Keratinocyte (primary cell): ENCODE data around the gene RERE. TPM values are rescaled to one million over a fixed set of nuclear protein-coding genes. Genes with fewer than 3 reads are reported as not detected.

Source experiments
- DNase-seq: peaks from one replicate; pipeline ENCODE4 v3.0.0-alpha.2; 2011; ENCODE audit warnings: low read depth, missing footprints, low spot score
- FAIRE-seq: peaks from 2 replicates; lab custom pipeline; 2011; peaks lifted over from hg19 to GRCh38; lab: Jason Lieb, UNC
- H2AFZ ChIP-seq: 2 replicates; pipeline ENCODE4 v1.6.0; 2012; ENCODE audit warnings: low read length, control low read depth, inconsistent platforms; ENCODE audit not compliant: control insufficient read depth
- H3K27ac ChIP-seq: 2 replicates; pipeline ENCODE4 v1.5.1; 2011; ENCODE audit warnings: low read length; ENCODE audit not compliant: control insufficient read depth, insufficient read depth
- H3K27me3 ChIP-seq: 3 replicates; pipeline ENCODE4 v1.6.0; 2011; ENCODE audit warnings: low read length; ENCODE audit not compliant: control insufficient read depth, insufficient read depth; ENCODE audit errors: extremely low read depth
- H3K36me3 ChIP-seq, 2 experiments: 2 replicates in 1 of 2; 3 replicates in 1 of 2; pipeline ENCODE4 v1.5.1; 2011; ENCODE audit warnings: low read length in 2 of 2, mild to moderate bottlenecking in 1 of 2; ENCODE audit not compliant: control insufficient read depth in 2 of 2, insufficient read depth in 2 of 2; ENCODE audit errors: extremely low read depth in 1 of 2
- H3K4me1 ChIP-seq: 3 replicates; pipeline ENCODE4 v1.5.1; 2011; ENCODE audit warnings: low read length; ENCODE audit not compliant: control insufficient read depth, insufficient read depth; ENCODE audit errors: extremely low read depth
- H3K4me2 ChIP-seq: 3 replicates; pipeline ENCODE4 v1.6.0; 2011; ENCODE audit warnings: low read depth, low read length; ENCODE audit not compliant: control insufficient read depth, insufficient read depth; ENCODE audit errors: extremely low read depth
- H3K4me3 ChIP-seq, 3 experiments: fragments of 200-600 bp in 1 of 3; sonication (generic) in 1 of 3; 2 replicates in 2 of 3; 3 replicates in 1 of 3; pipeline ENCODE4 v1.5.1; 2011 to 2016; ENCODE audit warnings: low read length in 3 of 3, mild to moderate bottlenecking in 3 of 3, control low read depth in 2 of 3, inconsistent platforms in 1 of 3, low read depth in 1 of 3, mixed read lengths in 1 of 3, mixed run types in 1 of 3, moderate library complexity in 1 of 3; ENCODE audit not compliant: control insufficient read depth in 2 of 3, insufficient read depth in 2 of 3; ENCODE audit errors: extremely low read depth in 1 of 3
- H3K79me2 ChIP-seq: 2 replicates; pipeline ENCODE4 v1.6.0; 2012; ENCODE audit warnings: low read length; ENCODE audit not compliant: control insufficient read depth, insufficient read depth
- H3K9ac ChIP-seq: 3 replicates; pipeline ENCODE4 v1.6.0; 2011; ENCODE audit warnings: low read length; ENCODE audit not compliant: control insufficient read depth, insufficient read depth; ENCODE audit errors: extremely low read depth
- H3K9me1 ChIP-seq: 3 replicates; pipeline ENCODE4 v1.6.0; 2011; ENCODE audit warnings: low read length; ENCODE audit not compliant: control insufficient read depth, insufficient read depth; ENCODE audit errors: extremely low read depth
- H3K9me3 ChIP-seq: 2 replicates; pipeline ENCODE4 v1.5.1; 2012; ENCODE audit warnings: low read depth, low read length; ENCODE audit not compliant: control insufficient read depth
- H4K20me1 ChIP-seq: 3 replicates; pipeline ENCODE4 v1.6.0; 2011; ENCODE audit warnings: low read length; ENCODE audit not compliant: control insufficient read depth, insufficient read depth; ENCODE audit errors: extremely low read depth
- EZH2 ChIP-seq: IDR thresholded peaks from one replicate; pipeline ENCODE4 v1.6.1; 2012; ENCODE audit warnings: inconsistent platforms, mild to moderate bottlenecking, low read length, moderate library complexity
- dilution Hi-C: fragments of 300-500 bp; cut with MboI; formaldehyde crosslinking; loops from one replicate; pipeline ENCODE4 v1.7.0; 2020; ENCODE audit warnings: low sequenced_read_pairs; ENCODE audit not compliant: extremely low pct_ligation_motif_present
- polyA plus RNA-seq, 5 experiments: library from polyadenylated mRNA; depleted of rRNA in 3 of 5; stranded (reverse) in 3 of 5; stranded (forward) in 1 of 5; unstranded in 1 of 5; fragments of >200 nt; gene quantifications; 1 replicate in 1 of 5; 2 replicates in 3 of 5; 3 replicates in 1 of 5; pipeline versions ENCODE4 v1.2.1 to v1.2.3, GENCODE V29; 2011 to 2012; ENCODE audit warnings: missing spikeins in 2 of 5, low read depth in 1 of 5, low replicate concordance in 1 of 5
- TF ChIP-seq, protein P1 (sequence below), 3 experiments: IDR thresholded peaks in 1 of 3; conservative IDR thresholded peaks in 1 of 3; optimal IDR thresholded peaks in 1 of 3; 2 replicates in 2 of 3; 3 replicates in 1 of 3; pipeline versions ENCODE3 to v1.5.1; 2011; ENCODE audit warnings: low read length in 3 of 3, mild to moderate bottlenecking in 3 of 3, moderate library complexity in 2 of 3, control low read depth in 1 of 3, inconsistent platforms in 1 of 3; ENCODE audit not compliant: insufficient read depth in 2 of 3; ENCODE audit errors: extremely low read depth in 1 of 3

RERE gene
- polyA plus RNA-seq, 1 donor (not counting 4 experiments of a cell fraction or from before 2014, with no cell fraction given) = 3.8 TPM

DNA sequence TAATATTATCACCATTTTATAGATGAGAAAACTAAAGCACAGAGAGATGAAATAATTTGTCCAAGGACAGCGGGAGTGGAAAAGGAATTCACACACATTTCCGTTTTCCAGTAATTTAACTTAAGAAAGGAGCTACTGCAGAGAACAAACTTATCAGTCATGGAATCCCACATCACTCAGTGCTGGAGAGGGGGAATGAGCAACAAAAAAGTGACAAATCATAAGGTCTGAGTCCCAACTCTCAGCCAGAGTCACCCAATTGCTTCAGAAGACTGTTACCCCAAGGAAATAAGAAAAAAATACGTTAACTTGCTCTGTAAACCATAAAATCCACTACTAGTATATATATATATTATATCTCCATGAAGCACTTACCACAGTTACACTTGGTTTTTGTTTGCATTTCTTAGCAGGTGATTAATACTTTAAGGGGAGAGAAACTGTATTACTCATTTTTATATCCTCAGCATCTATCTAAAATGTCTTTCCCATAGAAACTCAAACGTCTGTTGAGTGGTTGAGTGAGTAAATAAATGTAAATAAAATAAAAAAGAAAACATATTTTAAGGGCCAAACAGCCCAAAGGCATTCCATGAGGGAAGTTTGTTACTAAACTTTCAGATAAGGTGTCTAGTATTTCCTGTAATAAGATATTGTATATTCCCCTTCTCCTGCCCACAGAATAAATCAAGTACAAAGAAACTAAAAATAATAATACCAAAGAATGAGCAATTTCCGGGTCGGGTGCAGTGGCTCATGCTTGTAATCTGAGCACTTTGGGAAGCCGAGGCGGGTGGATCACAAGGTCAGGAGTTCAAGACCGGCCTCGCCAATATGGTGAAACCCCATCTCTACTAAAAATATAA is 422.8 kb downstream of the RERE start:
- peaks cover 22% of the 10 kb centered on the region for H3K4me1 ChIP-seq
- no peak overlapping the region for H3K4me3 ChIP-seq
- no peak overlapping the region for H2AFZ ChIP-seq
- H3K9me3 ChIP-seq = no peaks in the 10 kb centered on the region
- TF ChIP-seq, protein P1, sequence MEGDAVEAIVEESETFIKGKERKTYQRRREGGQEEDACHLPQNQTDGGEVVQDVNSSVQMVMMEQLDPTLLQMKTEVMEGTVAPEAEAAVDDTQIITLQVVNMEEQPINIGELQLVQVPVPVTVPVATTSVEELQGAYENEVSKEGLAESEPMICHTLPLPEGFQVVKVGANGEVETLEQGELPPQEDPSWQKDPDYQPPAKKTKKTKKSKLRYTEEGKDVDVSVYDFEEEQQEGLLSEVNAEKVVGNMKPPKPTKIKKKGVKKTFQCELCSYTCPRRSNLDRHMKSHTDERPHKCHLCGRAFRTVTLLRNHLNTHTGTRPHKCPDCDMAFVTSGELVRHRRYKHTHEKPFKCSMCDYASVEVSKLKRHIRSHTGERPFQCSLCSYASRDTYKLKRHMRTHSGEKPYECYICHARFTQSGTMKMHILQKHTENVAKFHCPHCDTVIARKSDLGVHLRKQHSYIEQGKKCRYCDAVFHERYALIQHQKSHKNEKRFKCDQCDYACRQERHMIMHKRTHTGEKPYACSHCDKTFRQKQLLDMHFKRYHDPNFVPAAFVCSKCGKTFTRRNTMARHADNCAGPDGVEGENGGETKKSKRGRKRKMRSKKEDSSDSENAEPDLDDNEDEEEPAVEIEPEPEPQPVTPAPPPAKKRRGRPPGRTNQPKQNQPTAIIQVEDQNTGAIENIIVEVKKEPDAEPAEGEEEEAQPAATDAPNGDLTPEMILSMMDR (optimal IDR thresholded peaks at IDR 0.05 in 1 of 3, IDR thresholded peaks at IDR 0.05 in 1 of 3, conservative IDR thresholded peaks at IDR 0.05 in 1 of 3; ENCODE audit: extremely low read depth in 1 of 3, insufficient read depth in 2 of 3, low read length in 3 of 3) = no peak
- no peak for TF ChIP-seq EZH2
- H3K27me3 ChIP-seq = no peaks in the 10 kb centered on the region
- no peaks in the 10 kb centered on the region for H4K20me1 ChIP-seq
- H3K9ac ChIP-seq = no peak overlapping the region
- peaks cover 6% of the 10 kb centered on the region for H3K79me2 ChIP-seq
- DNase-seq (no peak), FAIRE-seq (no peak)
- H3K27ac ChIP-seq = no peak overlapping the region
- H3K9me1 ChIP-seq = no peaks in the 10 kb centered on the region
- dilution Hi-C loops = no loop called here
- H3K4me2 ChIP-seq = no peak overlapping the region
- peaks cover 3 to 4% of the 10 kb centered on the region in 2 experiments for H3K36me3 ChIP-seq

DNA sequence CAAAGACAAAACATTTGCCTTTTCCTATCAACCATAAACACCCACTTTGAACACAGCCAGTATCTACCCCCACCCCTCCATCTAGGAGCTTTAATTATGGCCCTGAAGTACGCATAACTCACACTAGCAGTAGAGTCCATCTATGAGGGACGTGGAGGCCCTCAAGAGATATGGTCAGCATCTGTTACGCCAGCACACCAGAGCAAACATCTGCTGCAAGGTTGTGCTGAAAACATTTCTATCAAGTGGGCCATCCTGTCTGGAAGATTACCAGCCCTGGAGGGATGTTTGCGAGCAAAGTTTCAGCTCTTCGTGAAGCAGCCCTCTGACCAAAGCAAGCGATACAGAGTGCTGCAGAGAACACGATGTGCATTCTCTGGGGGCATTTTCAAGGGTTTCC is 424.9 kb downstream of the RERE start:
- dilution Hi-C loops = no loop called here
- Histone ChIP-seq H3K27me3 (no peaks in the 10 kb centered on the region), H3K27ac (no peak overlapping the region), H3K79me2 (peaks cover 5% of the 10 kb centered on the region), H3K9me1 (no peaks in the 10 kb centered on the region), H3K9ac (no peak overlapping the region), H3K36me3 (peaks cover 0 to 6% of the 10 kb centered on the region in 2 experiments), H3K4me3 (no peak overlapping the region), H2AFZ (no peak overlapping the region), H3K4me2 (no peak overlapping the region), H3K9me3 (no peaks in the 10 kb centered on the region), H4K20me1 (no peaks in the 10 kb centered on the region), H3K4me1 (peaks cover 13% of the 10 kb centered on the region)
- DNase-seq (no peak), FAIRE-seq (no peak)
- TF ChIP-seq, protein P1 (optimal IDR thresholded peaks at IDR 0.05 in 1 of 3, IDR thresholded peaks at IDR 0.05 in 1 of 3, conservative IDR thresholded peaks at IDR 0.05 in 1 of 3; ENCODE audit: extremely low read depth in 1 of 3, insufficient read depth in 2 of 3, low read length in 3 of 3) = no peak
- TF ChIP-seq EZH2 = no peak
